Calu3 (cell line): ENCODE measurements around the gene CYP2W1. TPM values are rescaled to one million over a fixed set of nuclear protein-coding genes. Genes with fewer than 3 reads are reported as not detected.

Experiments used
- BruUV-seq: library from RNA; stranded (reverse); fragments of 400-500 nt; replicated peaks from 2 replicates; lab custom pipeline; 2021; lab: Mats Ljungman, UMichigan
- CTCF ChIA-PET: fragments of 300-600 bp; sonication (Branson Sonifier 250); formaldehyde crosslinking; loops from one replicate; lab custom pipeline; 2022; ENCODE audit warnings: antibody characterized with exemption; lab: Charles Lee
- DNase-seq: peaks from one replicate; pipeline ENCODE4 v3.0.0; 2022
- H3K27ac Mint-ChIP-seq: one replicate; pipeline ENCODE4 v1.8.0; 2022; ENCODE audit warnings: mixed read lengths; ENCODE audit not compliant: unreplicated experiment
- H3K27me3 Mint-ChIP-seq: one replicate; pipeline ENCODE4 v1.8.0; 2022; ENCODE audit warnings: mixed read lengths; ENCODE audit not compliant: unreplicated experiment
- H3K36me3 Mint-ChIP-seq: one replicate; pipeline ENCODE4 v1.8.0; 2022; ENCODE audit warnings: mild to moderate bottlenecking, moderate library complexity, mixed read lengths; ENCODE audit not compliant: insufficient read depth, unreplicated experiment
- H3K4me1 Mint-ChIP-seq: one replicate; pipeline ENCODE4 v1.8.0; 2022; ENCODE audit warnings: mild to moderate bottlenecking, low read depth, mixed read lengths; ENCODE audit not compliant: unreplicated experiment
- H3K4me3 Mint-ChIP-seq: one replicate; pipeline ENCODE4 v1.8.0; 2022; ENCODE audit warnings: mild to moderate bottlenecking, low read depth, moderate library complexity, mixed read lengths; ENCODE audit not compliant: unreplicated experiment
- H3K9me3 Mint-ChIP-seq: one replicate; pipeline ENCODE4 v1.8.0; 2022; ENCODE audit warnings: low read depth, mixed read lengths; ENCODE audit not compliant: unreplicated experiment
- intact Hi-C: fragments of 100-400 bp; cut with micrococcal nuclease; formaldehyde crosslinking; loops from one replicate; pipeline ENCODE4 v1.10.0; 2022; ENCODE audit not compliant: unreplicated experiment
- total RNA-seq: library from RNA; stranded (reverse); gene quantifications from 2 replicates; pipeline ENCODE4 v1.2.3, GENCODE V29; 2022
- TF ChIP-seq, protein P1 (sequence below): fragments of 200-600 bp; IDR thresholded peaks from one replicate; pipeline ENCODE4 v1.8.0; 2022; ENCODE audit warnings: antibody characterized with exemption; ENCODE audit not compliant: unreplicated experiment

The CYP2W1 gene
- total RNA-seq, 1 experiment from 2014 or later: 0.71 TPM

DNA sequence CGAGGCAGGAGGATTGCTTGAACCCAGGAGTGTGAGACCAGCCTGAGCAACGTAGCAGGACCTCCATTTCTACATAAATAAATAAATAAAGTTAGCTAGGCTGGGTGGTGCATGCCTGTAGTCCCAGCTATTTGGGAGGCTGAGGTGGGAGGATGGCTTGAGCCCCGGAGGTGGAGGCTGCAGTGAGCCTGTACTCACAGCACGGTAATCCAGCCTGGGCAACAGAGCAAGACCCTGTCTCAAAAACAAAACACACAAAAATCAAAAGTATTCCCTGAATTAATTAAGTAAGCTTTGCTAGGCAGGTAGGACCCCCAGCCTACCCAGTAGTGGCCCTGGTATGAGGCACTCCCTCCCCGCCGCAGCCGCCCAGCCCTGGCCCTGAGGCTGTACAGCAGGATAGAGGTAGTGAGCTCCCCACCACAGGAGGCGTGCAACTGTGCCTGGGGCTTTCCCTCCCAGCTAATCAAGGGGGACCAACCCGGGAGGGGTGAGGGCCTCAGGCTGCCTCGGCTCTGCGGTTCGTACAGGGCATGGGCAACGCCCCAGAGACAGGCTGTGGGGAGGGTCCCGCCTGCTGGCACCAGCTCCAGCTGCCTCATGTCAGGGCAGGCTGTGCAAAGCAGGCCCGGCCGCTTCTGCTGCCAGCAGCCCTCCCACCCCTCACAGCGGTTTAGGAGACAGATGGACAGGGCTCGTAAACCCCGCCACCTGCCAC is 1.0 kb upstream of the CYP2W1 start:
- CTCF ChIA-PET: interaction anchor here (1.1 kb wide), 1 partner anchor 84 kb away, joined by 3 read pairs; no protein-coding TSS in a partner anchor
- intact Hi-C loops: no loop called here
- H3K4me1 Mint-ChIP-seq: peaks cover 31% of the 10 kb centered on the region
- DNase-seq: no peak
- no peaks in the 10 kb centered on the region for H3K9me3 Mint-ChIP-seq
- no peak overlapping the region for H3K27ac Mint-ChIP-seq
- H3K27me3 Mint-ChIP-seq: no peaks in the 10 kb centered on the region
- BruUV-seq: no TSS peak
- H3K36me3 Mint-ChIP-seq: peaks cover 26% of the 10 kb centered on the region
- TF ChIP-seq, protein P1, sequence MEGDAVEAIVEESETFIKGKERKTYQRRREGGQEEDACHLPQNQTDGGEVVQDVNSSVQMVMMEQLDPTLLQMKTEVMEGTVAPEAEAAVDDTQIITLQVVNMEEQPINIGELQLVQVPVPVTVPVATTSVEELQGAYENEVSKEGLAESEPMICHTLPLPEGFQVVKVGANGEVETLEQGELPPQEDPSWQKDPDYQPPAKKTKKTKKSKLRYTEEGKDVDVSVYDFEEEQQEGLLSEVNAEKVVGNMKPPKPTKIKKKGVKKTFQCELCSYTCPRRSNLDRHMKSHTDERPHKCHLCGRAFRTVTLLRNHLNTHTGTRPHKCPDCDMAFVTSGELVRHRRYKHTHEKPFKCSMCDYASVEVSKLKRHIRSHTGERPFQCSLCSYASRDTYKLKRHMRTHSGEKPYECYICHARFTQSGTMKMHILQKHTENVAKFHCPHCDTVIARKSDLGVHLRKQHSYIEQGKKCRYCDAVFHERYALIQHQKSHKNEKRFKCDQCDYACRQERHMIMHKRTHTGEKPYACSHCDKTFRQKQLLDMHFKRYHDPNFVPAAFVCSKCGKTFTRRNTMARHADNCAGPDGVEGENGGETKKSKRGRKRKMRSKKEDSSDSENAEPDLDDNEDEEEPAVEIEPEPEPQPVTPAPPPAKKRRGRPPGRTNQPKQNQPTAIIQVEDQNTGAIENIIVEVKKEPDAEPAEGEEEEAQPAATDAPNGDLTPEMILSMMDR: no peak
- H3K4me3 Mint-ChIP-seq: no peak overlapping the region

DNA sequence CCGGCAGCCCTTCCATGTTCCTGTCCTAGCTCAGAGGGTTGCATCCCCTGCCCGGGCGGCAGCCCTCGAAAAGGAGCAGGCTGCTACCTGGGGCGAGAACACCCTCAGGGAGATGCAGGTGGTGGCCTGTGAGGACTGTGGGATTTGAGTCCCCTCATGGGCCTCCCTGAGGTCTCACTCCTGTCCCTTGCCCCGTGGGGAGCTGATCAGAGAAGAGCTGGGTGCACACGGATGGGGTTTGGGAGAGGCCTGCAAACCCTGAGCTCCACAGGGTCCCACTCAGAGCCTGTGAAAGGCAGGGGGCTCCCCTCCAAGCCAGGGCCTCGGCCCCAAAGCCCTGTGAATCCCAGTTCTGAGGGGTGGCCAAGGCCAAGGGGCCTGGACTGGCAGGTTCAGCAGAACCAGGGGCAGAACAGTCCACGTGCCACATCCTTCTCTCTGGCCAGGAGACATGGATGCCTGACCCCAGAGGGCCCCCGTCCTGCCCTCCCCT is 424 bp upstream of the CYP2W1 start:
- intact Hi-C loops: no loop called here
- BruUV-seq: no TSS peak
- H3K27ac Mint-ChIP-seq: no peak overlapping the region
- no peaks in the 10 kb centered on the region for H3K27me3 Mint-ChIP-seq
- H3K4me1 Mint-ChIP-seq: peaks cover 25% of the 10 kb centered on the region
- TF ChIP-seq, protein P1: no peak
- no peak for DNase-seq
- CTCF ChIA-PET: interaction anchor here (1.1 kb wide), 1 partner anchor 83 kb away, joined by 3 read pairs; no protein-coding TSS in a partner anchor
- H3K36me3 Mint-ChIP-seq: peaks cover 24% of the 10 kb centered on the region
- H3K4me3 Mint-ChIP-seq: no peak overlapping the region
- H3K9me3 Mint-ChIP-seq: no peaks in the 10 kb centered on the region

DNA sequence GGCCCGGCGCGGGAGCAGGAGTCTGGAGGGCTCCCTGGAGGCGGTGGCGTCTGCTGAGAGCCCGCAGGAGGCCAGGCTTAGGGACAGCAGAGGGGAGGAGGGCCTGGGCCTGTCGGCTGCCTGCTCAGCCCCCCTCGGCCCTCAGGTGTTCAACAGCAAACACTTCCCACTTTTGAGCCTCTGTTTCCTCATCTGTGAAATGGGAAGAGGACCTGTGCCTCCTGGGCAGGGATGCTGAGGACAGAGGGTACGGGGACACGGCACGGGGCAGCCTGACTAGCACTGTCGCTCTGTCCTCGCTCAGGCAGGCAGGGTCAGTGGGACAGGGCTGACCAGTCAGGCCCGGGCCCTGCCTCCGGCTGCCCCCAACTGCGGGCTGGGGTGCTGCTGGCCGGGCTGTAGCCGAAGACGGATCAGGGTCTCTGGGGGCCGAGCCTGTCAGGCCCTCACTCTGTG is 663 bp downstream of the CYP2W1 start:
- no peak for DNase-seq
- intact Hi-C loops: no loop called here
- Mint-ChIP-seq H3K27me3 (no peaks in the 10 kb centered on the region), H3K9me3 (no peaks in the 10 kb centered on the region), H3K27ac (no peak overlapping the region), H3K4me3 (no peak overlapping the region), H3K4me1 (peaks cover 22% of the 10 kb centered on the region), H3K36me3 (peaks cover 22% of the 10 kb centered on the region)
- TF ChIP-seq, protein P1: no peak
- BruUV-seq: no TSS peak
- CTCF ChIA-PET: no interaction called here

DNA sequence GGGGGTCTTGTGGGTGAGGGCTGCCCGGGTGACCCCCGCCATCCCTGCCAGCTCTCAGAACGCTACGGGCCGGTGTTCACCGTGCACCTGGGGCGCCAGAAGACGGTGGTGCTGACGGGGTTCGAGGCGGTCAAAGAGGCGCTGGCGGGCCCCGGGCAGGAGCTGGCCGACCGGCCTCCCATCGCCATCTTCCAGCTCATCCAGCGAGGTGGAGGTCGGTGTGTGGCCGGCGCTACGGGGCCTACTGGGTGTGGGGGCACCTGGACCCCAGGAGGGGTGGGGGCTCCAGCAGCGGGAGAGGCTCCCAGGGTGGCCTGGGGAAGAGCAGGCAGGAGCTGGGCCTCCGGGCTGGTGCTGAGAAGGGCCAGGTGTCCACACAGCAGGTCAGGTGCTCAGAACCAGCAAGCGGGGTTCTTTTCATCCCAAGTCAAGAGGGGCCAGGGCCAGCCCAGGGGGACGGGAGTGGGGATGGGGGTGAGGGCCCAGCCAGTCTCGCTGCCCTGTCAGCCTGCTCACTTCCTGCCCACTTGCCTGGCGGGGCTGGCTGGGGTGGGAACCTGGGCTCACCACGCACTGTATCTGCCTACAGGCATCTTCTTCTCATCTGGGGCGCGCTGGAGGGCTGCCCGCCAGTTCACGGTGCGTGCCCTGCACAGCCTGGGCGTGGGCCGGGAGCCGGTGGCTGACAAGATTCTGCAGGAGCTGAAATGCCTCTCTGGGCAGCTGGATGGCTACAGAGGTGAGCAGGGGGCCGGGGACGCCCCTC is 1.6 kb downstream of the CYP2W1 start:
- peaks cover 22% of the 10 kb centered on the region for H3K4me1 Mint-ChIP-seq
- TF ChIP-seq, protein P1: no peak
- DNase-seq: no peak
- CTCF ChIA-PET: interaction anchor here (0.9 kb wide), 1 partner anchor 9 kb away, joined by 3 read pairs; the partner anchor contains the start of gene COX19
- BruUV-seq: no TSS peak
- H3K36me3 Mint-ChIP-seq: peaks cover 27% of the 10 kb centered on the region
- H3K27me3 Mint-ChIP-seq: no peaks in the 10 kb centered on the region
- no peak overlapping the region for H3K27ac Mint-ChIP-seq
- no peaks in the 10 kb centered on the region for H3K9me3 Mint-ChIP-seq
- H3K4me3 Mint-ChIP-seq: no peak overlapping the region
- intact Hi-C loops: no loop called here
